Liver (tissue), 9 donors: ENCODE results near the gene PNMA6A. TPM values are rescaled to one million over a fixed set of nuclear protein-coding genes. Genes with fewer than 3 reads are reported as not detected.

Source experiments
- DNase-seq: peaks from one replicate; pipeline ENCODE4 v3.0.0-alpha.2; 2017; ENCODE audit warnings: low spot score
- H3K27ac ChIP-seq, 2 donors: one replicate each; pipeline ENCODE4 v1.7.0; 2013; ENCODE audit warnings: inconsistent platforms in 2 of 2, low read length in 2 of 2, control low read depth in 1 of 2, low read depth in 1 of 2, mild to moderate bottlenecking in 1 of 2
- H3K27me3 ChIP-seq, 4 donors: one replicate each; pipeline versions ENCODE4 v1.6.1 to v1.7.0; 2013; ENCODE audit warnings: low read length in 3 of 4, inconsistent platforms in 1 of 4, mild to moderate bottlenecking in 1 of 4, moderate library complexity in 1 of 4; ENCODE audit not compliant: control insufficient read depth in 4 of 4, insufficient read depth in 4 of 4
- H3K36me3 ChIP-seq, 4 donors: one replicate each; pipeline versions ENCODE4 v1.6.1 to v1.7.0; 2013; ENCODE audit warnings: low read length in 3 of 4, mild to moderate bottlenecking in 3 of 4, low read depth in 1 of 4, moderate library complexity in 1 of 4; ENCODE audit not compliant: control insufficient read depth in 4 of 4, insufficient read depth in 3 of 4
- H3K4me1 ChIP-seq, 4 donors: one replicate each; pipeline versions ENCODE4 v1.6.1 to v1.7.0; 2013; ENCODE audit warnings: low read length in 3 of 4, mild to moderate bottlenecking in 3 of 4, moderate library complexity in 1 of 4; ENCODE audit not compliant: control insufficient read depth in 4 of 4, insufficient read depth in 4 of 4
- H3K4me3 ChIP-seq, 3 donors: one replicate each; pipeline versions ENCODE4 v1.6.1 to v1.7.0; 2013; ENCODE audit warnings: low read length in 3 of 3, control low read depth in 1 of 3, low read depth in 1 of 3, mild to moderate bottlenecking in 1 of 3
- H3K9ac ChIP-seq, 2 donors: one replicate each; pipeline ENCODE4 v1.7.0; 2013; ENCODE audit warnings: low read length in 2 of 2, mild to moderate bottlenecking in 2 of 2, moderate library complexity in 2 of 2, control low read depth in 1 of 2, low read depth in 1 of 2
- H3K9me3 ChIP-seq, 4 donors: one replicate each; pipeline versions ENCODE4 v1.6.1 to v1.7.0; 2013; ENCODE audit warnings: low read length in 3 of 4; ENCODE audit not compliant: control insufficient read depth in 4 of 4
- ATF3 ChIP-seq: IDR thresholded peaks from 2 replicates; pipeline ENCODE4 v1.6.1; 2016; ENCODE audit warnings: antibody characterized with exemption
- EGR1 ChIP-seq, 2 donors: IDR thresholded peaks; 2 replicates each; pipeline ENCODE4 v1.6.1; 2016 to 2018; ENCODE audit warnings: antibody characterized with exemption in 2 of 2, low read depth in 2 of 2
- FOXA1 ChIP-seq: IDR thresholded peaks from 2 replicates; pipeline ENCODE4 v1.6.1; 2016; ENCODE audit warnings: antibody characterized with exemption
- FOXA2 ChIP-seq: IDR thresholded peaks from 2 replicates; pipeline ENCODE4 v1.6.1; 2016; ENCODE audit warnings: antibody characterized with exemption
- GABPA ChIP-seq, 2 donors: IDR thresholded peaks in 1 of 2; conservative IDR thresholded peaks in 1 of 2; 2 replicates each; pipeline ENCODE4 v1.6.1; 2016; ENCODE audit warnings: antibody characterized with exemption in 2 of 2, mild to moderate bottlenecking in 1 of 2, moderate library complexity in 1 of 2
- HNF4A ChIP-seq, 2 donors: conservative IDR thresholded peaks; 2 replicates each; pipeline ENCODE4 v1.6.1; 2016; ENCODE audit warnings: antibody characterized with exemption in 2 of 2, mild to moderate bottlenecking in 2 of 2
- HNF4G ChIP-seq: IDR thresholded peaks from 2 replicates; pipeline ENCODE4 v1.6.1; 2016; ENCODE audit warnings: antibody characterized with exemption
- JUND ChIP-seq, 2 donors: IDR thresholded peaks; 2 replicates each; pipeline ENCODE4 v1.6.1; 2016; ENCODE audit warnings: antibody characterized with exemption in 2 of 2
- MAX ChIP-seq: IDR thresholded peaks from 2 replicates; pipeline ENCODE4 v1.6.1; 2016; ENCODE audit warnings: antibody characterized with exemption
- NR2F2 ChIP-seq: IDR thresholded peaks from 2 replicates; pipeline ENCODE4 v1.6.1; 2016; ENCODE audit warnings: antibody characterized with exemption
- RAD21 ChIP-seq, 2 donors: IDR thresholded peaks; 2 replicates each; pipeline ENCODE4 v1.6.1; 2016; ENCODE audit warnings: antibody characterized with exemption in 2 of 2, mild to moderate bottlenecking in 2 of 2
- REST ChIP-seq: IDR thresholded peaks from 2 replicates; pipeline ENCODE4 v1.6.1; 2016; ENCODE audit warnings: antibody characterized with exemption, mild to moderate bottlenecking
- RXRA ChIP-seq, 2 donors: IDR thresholded peaks; 2 replicates each; pipeline ENCODE4 v1.6.1; 2017 to 2018; ENCODE audit warnings: antibody characterized with exemption in 2 of 2, mild to moderate bottlenecking in 1 of 2
- SP1 ChIP-seq: IDR thresholded peaks from 2 replicates; pipeline ENCODE4 v1.6.1; 2018; ENCODE audit warnings: antibody characterized with exemption, mild to moderate bottlenecking
- TAF1 ChIP-seq: conservative IDR thresholded peaks from 2 replicates; pipeline ENCODE4 v1.6.1; 2016; ENCODE audit warnings: antibody characterized with exemption, mild to moderate bottlenecking
- YY1 ChIP-seq: IDR thresholded peaks from 2 replicates; pipeline ENCODE4 v1.6.1; 2016; ENCODE audit warnings: antibody characterized with exemption, mild to moderate bottlenecking
- ZBTB33 ChIP-seq: IDR thresholded peaks from 2 replicates; pipeline ENCODE4 v1.6.1; 2016; ENCODE audit warnings: antibody characterized with exemption
- WGBS: extraction: QIAGEN DNeasy Blood & Tissue Kit; methylation state at CpG from one replicate; pipeline ENCODE4 v1.1.7; 2013; 5-methylcytosine and 5-hydroxymethylcytosine counted together
- polyA plus RNA-seq, 2 donors: library from polyadenylated mRNA; stranded (reverse) in 1 of 2; unstranded in 1 of 2; fragments of 200-250 nt in 1 of 2; fragments of >200 nt in 1 of 2; fragmentation: Nextera tagmentation in 1 of 2; extraction: Ambion mirVana in 1 of 2; gene quantifications; one replicate each; pipeline versions ENCODE4 v1.2.1 to v1.2.3, GENCODE V29; 2013 to 2015
- total RNA-seq, 2 donors: library from RNA; depleted of rRNA; stranded (reverse); fragments of >200 nt; gene quantifications; one replicate each; pipeline ENCODE4 v1.2.3, GENCODE V29; 2014
- donor health status: healthy.
- donor health status: healthy.
- donor health status: healthy.
- donor health status: healthy.
- donor health status: healthy.

The PNMA6A gene
- total and polyA plus RNA-seq, 4 donors = 3.5 to 7.5 (median 5.9) TPM

GRCh38 chrX:153049093-153049492, 23.2 kb upstream of the PNMA6A start:
- H3K9me3 ChIP-seq = peaks cover 0 to 4% (median 0%) of the 10 kb centered on the region in 4 donors
- H3K4me1 ChIP-seq = no peaks in the 10 kb centered on the region
- no peak overlapping the region for H3K27ac ChIP-seq
- H3K4me3 ChIP-seq = no peak overlapping the region
- H3K36me3 ChIP-seq = no peaks in the 10 kb centered on the region
- 93% methylated on average over 2 of the region's 2 CpGs for WGBS
- no peak for DNase-seq
- no peak for TF ChIP-seq RXRA (IDR thresholded peaks at IDR 0.05)
- no peak for TF ChIP-seq JUND (IDR thresholded peaks at IDR 0.05)
- TF ChIP-seq FOXA2 = no peak
- H3K27me3 ChIP-seq = no peaks in the 10 kb centered on the region
- no peak overlapping the region for H3K9ac ChIP-seq

GRCh38 chrX:153052534-153052933, 19.7 kb upstream of the PNMA6A start:
- Histone ChIP-seq H3K36me3 (no peaks in the 10 kb centered on the region), H3K27ac (no peak overlapping the region), H3K9me3 (peaks cover 0 to 4% (median 0%) of the 10 kb centered on the region in 4 donors), H3K4me3 (no peak overlapping the region), H3K27me3 (peaks cover 0 to 5% (median 0%) of the 10 kb centered on the region in 4 donors), H3K9ac (no peak overlapping the region), H3K4me1 (peaks cover 0 to 2% (median 0%) of the 10 kb centered on the region in 4 donors)
- 84% methylated on average over 1 of the region's 1 CpG for WGBS
- no peak for DNase-seq
- TF ChIP-seq HNF4G (no peak), FOXA1 (no peak), TAF1 (no peak), NR2F2 (no peak), EGR1 (IDR thresholded peaks at IDR 0.05; ENCODE audit: low read depth in 2 of 2) (no peak), FOXA2 (no peak), HNF4A (conservative IDR thresholded peaks at IDR 0.05) (no peak), SP1 (no peak), MAX (no peak), REST (no peak), YY1 (no peak), GABPA (IDR thresholded peaks at IDR 0.05 in 1 of 2, conservative IDR thresholded peaks at IDR 0.05 in 1 of 2) (no peak), RAD21 (IDR thresholded peaks at IDR 0.05) (no peak), ATF3 (no peak), ZBTB33 (no peak)
